ENCODE measurements around the gene PLTP.

The PLTP gene

DNA sequence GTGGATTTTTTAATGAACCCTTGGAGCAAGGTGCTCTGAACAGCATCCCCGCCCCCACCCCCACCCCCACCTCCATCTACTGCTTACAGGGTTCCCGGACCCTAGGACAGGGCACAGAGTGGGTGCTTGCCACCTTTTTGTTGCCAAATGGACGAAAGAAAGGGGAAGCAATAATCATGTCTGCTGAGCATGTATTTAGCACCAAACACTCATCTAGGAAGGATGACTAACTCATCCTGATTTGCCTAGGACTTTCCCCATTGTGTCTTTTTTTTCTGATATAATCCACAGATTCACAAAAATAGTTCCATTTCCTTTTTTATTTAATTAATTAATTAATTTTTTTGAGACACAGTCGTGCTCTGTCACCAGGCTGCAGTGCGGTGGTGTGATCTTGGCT, 1.2 kb upstream of the PLTP start:
- Histone ChIP-seq H3K4me1 (peaks cover 8% of the 10 kb centered on the region), H3K4me2 (ENCODE audit: low read length) (no peak overlapping the region), H3K27ac (no peak overlapping the region)

DNA sequence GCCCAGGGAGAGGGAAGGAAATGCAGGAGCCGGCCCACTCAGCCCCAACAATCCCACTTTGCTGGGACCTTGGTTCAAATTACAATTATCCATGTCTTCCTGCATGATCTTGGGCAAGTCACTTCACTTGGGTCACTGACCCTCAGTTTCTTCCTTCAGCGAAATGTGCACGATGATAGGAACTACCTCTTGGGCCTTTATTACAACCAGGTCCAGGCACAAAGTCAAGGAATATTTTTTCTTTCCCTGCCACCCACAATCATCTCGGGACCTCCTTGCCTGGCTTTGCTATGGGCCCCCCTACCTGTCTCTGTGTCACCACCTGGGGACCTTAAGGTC, 358 bp upstream of the PLTP start:
- Histone ChIP-seq H2AFZ (peak overlapping the region; percentile 94), H3K4me2 (ENCODE audit: low read length) (peak overlapping the region; percentile 32), H3K9me3 (ENCODE audit: control insufficient read depth, low read length) (no peaks in the 10 kb centered on the region), H3K27ac (no peak overlapping the region), H3K27me3 (ENCODE audit: control insufficient read depth, insufficient read depth, low read length) (no peaks in the 10 kb centered on the region), H3K4me1 (peaks cover 8% of the 10 kb centered on the region), H3K4me3 (ENCODE audit: low read depth, low read length) (no peak overlapping the region), H3K36me3 (ENCODE audit: control insufficient read depth, insufficient read depth, low read length) (no peaks in the 10 kb centered on the region), H3K79me2 (no peaks in the 10 kb centered on the region), H3K9ac (peak overlapping the region; percentile 22)
- TF ChIP-seq, protein P1, sequence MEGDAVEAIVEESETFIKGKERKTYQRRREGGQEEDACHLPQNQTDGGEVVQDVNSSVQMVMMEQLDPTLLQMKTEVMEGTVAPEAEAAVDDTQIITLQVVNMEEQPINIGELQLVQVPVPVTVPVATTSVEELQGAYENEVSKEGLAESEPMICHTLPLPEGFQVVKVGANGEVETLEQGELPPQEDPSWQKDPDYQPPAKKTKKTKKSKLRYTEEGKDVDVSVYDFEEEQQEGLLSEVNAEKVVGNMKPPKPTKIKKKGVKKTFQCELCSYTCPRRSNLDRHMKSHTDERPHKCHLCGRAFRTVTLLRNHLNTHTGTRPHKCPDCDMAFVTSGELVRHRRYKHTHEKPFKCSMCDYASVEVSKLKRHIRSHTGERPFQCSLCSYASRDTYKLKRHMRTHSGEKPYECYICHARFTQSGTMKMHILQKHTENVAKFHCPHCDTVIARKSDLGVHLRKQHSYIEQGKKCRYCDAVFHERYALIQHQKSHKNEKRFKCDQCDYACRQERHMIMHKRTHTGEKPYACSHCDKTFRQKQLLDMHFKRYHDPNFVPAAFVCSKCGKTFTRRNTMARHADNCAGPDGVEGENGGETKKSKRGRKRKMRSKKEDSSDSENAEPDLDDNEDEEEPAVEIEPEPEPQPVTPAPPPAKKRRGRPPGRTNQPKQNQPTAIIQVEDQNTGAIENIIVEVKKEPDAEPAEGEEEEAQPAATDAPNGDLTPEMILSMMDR (IDR thresholded peaks at IDR 0.05), result no peak

More for the DNA sequence above, 1.2 kb upstream of the PLTP start:
- H3K79me2 ChIP-seq, result no peaks in the 10 kb centered on the region
- TF ChIP-seq, protein P1 (IDR thresholded peaks at IDR 0.05), result no peak
- no peak overlapping the region for H3K4me3 ChIP-seq (ENCODE audit: low read depth, low read length)
- no peak overlapping the region for H2AFZ ChIP-seq
- H3K36me3 ChIP-seq (ENCODE audit: control insufficient read depth, insufficient read depth, low read length), result no peaks in the 10 kb centered on the region
- no peaks in the 10 kb centered on the region for H3K9me3 ChIP-seq (ENCODE audit: control insufficient read depth, low read length)
- H3K27me3 ChIP-seq (ENCODE audit: control insufficient read depth, insufficient read depth, low read length), result no peaks in the 10 kb centered on the region
- H3K9ac ChIP-seq, result no peak overlapping the region

DNA sequence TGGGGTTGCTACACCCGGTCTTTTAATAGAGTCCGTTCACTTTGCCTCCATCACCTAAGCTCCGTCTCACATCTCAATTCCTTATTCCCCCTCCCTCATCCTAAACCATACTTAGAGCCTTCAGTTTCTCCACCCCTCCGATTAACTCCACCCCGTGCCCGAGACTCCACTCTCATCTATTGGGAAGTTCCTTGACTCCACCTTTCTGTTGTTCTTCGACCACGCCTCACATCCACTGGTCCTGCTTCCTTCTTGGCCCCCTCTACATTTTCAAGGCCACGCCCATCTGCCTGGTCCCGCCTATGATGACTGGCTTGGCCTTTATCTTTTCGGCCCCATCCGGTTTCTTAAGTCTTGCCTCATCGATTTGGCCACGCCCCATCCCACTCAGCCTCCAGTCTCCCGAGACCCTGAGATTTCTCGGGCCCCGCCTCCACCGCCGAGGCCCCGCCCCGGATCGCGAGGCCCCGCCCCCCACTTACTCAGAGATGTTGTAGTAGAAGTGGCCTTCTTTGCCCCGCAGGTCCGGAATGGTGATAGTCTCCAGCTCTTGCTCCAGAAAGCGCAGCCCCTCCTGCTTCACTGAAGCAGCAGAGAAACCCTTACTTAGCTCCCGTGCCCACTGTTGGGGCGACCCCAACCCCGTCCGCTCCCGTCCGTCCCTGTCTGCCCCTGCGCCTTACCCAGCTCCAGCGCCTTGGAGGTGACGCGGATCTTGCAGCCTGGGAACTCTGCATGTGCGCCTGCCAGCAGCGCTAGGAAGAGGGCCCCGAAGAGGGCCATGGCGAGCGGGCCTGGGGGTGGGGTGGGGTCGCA, 1.1 kb downstream of the PLTP start:
- H3K27ac ChIP-seq, result peak overlapping the region; percentile 32
- H3K4me2 ChIP-seq (ENCODE audit: low read length), result peak overlapping the region; percentile 32
- H3K4me1 ChIP-seq, result peaks cover 8% of the 10 kb centered on the region
- H2AFZ ChIP-seq, result peak overlapping the region; percentile 94
- H3K36me3 ChIP-seq (ENCODE audit: control insufficient read depth, insufficient read depth, low read length), result no peaks in the 10 kb centered on the region
- no peaks in the 10 kb centered on the region for H3K27me3 ChIP-seq (ENCODE audit: control insufficient read depth, insufficient read depth, low read length)
- no peaks in the 10 kb centered on the region for H3K9me3 ChIP-seq (ENCODE audit: control insufficient read depth, low read length)
- no peak overlapping the region for H3K9ac ChIP-seq
- peak overlapping the region; percentile 25 for H3K4me3 ChIP-seq (ENCODE audit: low read depth, low read length)
- H3K79me2 ChIP-seq, result no peaks in the 10 kb centered on the region
- TF ChIP-seq, protein P1 (IDR thresholded peaks at IDR 0.05), result no peak

DNA sequence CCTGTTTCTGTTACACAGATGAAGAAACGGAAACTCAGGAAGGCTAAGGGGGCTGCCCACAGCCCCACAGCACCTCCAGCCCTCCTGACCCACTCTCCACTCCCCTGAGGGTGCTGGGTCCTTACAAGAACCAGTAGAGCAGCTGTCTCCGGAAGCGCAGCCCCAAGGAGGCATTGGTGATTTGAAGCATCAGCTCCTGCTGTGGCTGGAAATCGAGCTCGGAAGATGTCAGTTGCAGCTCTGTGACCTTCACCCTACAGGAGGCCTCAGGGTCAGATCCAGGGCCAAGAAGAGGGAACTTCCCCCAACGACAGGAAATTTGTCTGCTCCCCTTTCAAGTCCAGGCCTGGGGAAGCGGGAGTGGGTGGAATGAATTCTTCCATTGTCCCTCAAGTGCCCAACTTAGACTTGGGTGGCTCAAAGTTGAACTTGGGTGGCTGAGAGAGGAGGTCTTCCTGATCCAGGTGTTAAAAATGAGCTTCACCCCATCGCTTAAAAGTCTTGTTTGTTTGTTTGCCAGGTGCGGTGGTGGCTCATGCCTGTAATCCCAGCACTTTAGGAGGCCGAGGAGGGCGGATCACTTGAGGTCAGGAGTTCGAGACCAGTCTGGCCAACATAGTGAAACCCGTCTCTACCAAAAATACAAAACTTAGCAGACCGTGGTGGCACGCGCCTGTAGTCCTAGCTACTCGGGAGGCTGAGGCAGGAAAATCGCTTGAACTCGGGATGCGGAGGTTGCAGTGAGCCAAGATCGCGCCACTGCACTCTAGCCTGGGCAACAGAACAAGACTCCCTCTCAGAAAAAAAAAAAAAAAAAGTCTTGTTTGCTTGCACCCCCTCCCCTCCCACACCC, 1.9 kb downstream of the PLTP start:
- H3K4me3 ChIP-seq (ENCODE audit: low read depth, low read length), result no peak overlapping the region
- H3K4me1 ChIP-seq, result peaks cover 8% of the 10 kb centered on the region
- no peaks in the 10 kb centered on the region for H3K27me3 ChIP-seq (ENCODE audit: control insufficient read depth, insufficient read depth, low read length)
- H3K9me3 ChIP-seq (ENCODE audit: control insufficient read depth, low read length), result no peaks in the 10 kb centered on the region
- H3K27ac ChIP-seq, result peak overlapping the region; percentile 32
- peak overlapping the region; percentile 94 for H2AFZ ChIP-seq
- no peaks in the 10 kb centered on the region for H3K36me3 ChIP-seq (ENCODE audit: control insufficient read depth, insufficient read depth, low read length)
- no peak overlapping the region for H3K9ac ChIP-seq
- TF ChIP-seq, protein P1 (IDR thresholded peaks at IDR 0.05), result no peak
- no peak overlapping the region for H3K4me2 ChIP-seq (ENCODE audit: low read length)
- no peaks in the 10 kb centered on the region for H3K79me2 ChIP-seq
